ENCODE data around the gene IFT80. TPM values are rescaled to one million over a fixed set of nuclear protein-coding genes. Genes with fewer than 3 reads are reported as not detected.

The IFT80 gene
- total RNA-seq = 8.3 TPM
- long read RNA-seq, full-length matches to known transcripts = 3 of 3 reads
- long read RNA-seq, partial matches to known transcripts = 0 of 3 reads
- long read RNA-seq, other reads (novel, unspliced or antisense) = 0 of 3 reads

- ATAC-seq (ENCODE audit: poor library complexity) (peak; percentile 99), DNase-seq (peak; percentile 97)
- intact Hi-C loops (cut with DNase I) = no loop called here
These were observed at the start of gene IFT80, which contains the start of gene SMC4 for GRCh38 chr3:160399125-160400029. IFT80 (minus strand) TSS chr3:160399225; CDS start chr3:160384600, 14,625 bp downstream. SMC4 (plus strand) TSS chr3:160399650; CDS start chr3:160400827, 1,177 bp downstream.

GRCh38 chr3:160447544-160447943 lies 48.5 kb upstream of the IFT80 start:
- DNase-seq (no peak), ATAC-seq (ENCODE audit: poor library complexity) (no peak)
- intact Hi-C loops (cut with DNase I) = no loop called here

GRCh38 chr3:160446522-160447056 lies 47.6 kb upstream of the IFT80 start:
- DNase-seq = no peak
- ATAC-seq (ENCODE audit: poor library complexity) = no peak
- intact Hi-C loops (cut with DNase I) = no loop called here

DNA sequence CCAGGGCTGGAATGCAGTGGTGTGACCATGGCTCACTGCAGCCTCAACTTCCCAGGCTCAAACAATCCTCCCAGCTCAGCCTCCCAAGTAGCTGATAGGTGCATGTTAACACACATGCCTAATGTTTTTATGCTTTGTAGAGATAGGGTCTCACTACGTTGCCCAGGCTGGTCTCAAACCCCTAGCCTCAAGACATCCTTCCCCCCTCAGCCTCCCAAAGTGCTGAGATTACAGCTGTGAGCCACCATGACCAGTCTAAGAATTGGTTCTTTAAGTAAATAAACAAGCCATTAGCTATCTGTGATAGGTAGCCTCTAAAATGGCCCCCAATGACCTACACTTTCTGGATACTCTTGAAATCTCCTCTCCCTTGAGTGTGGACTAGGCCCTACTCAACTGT lies 46.8 kb upstream of the IFT80 start:
- DNase-seq = no peak
- no peak for ATAC-seq (ENCODE audit: poor library complexity)
- intact Hi-C loops (cut with DNase I) = no loop called here

- DNase-seq = no peak
- intact Hi-C loops (cut with DNase I) = no loop called here
- no peak for ATAC-seq (ENCODE audit: poor library complexity)
These were observed 45.4 kb upstream of the IFT80 start for GRCh38 chr3:160444411-160444810.

GRCh38 chr3:160440687-160441086 lies 41.7 kb upstream of the IFT80 start:
- DNase-seq (no peak), ATAC-seq (ENCODE audit: poor library complexity) (no peak)
- intact Hi-C loops (cut with DNase I) = no loop called here

DNA sequence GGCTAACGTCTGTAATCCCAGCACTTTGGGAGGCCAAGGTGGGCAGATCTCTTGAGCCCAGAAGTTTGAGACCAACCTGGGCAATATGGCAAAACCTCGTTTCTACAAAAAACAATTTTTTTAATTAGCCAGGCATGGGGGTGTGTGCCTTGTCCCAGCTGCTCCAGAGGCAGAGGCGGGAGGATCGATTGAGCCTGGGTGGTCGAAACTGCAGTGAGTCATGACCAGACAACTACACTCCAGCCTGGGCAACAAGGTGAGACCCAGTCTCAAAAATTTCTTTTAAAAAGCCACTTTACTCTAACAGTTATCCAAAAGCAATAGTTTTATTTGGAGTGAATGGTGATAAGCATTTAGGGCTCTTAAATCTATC lies 38.0 kb upstream of the IFT80 start:
- intact Hi-C loops (cut with DNase I) = no loop called here
- ATAC-seq (ENCODE audit: poor library complexity) (no peak), DNase-seq (no peak)

- intact Hi-C loops (cut with DNase I) = no loop called here
- DNase-seq = no peak
- no peak for ATAC-seq (ENCODE audit: poor library complexity)
These were observed 36.7 kb upstream of the IFT80 start for GRCh38 chr3:160435747-160436146.

GRCh38 chr3:160435095-160435494 lies 36.1 kb upstream of the IFT80 start:
- DNase-seq (no peak), ATAC-seq (ENCODE audit: poor library complexity) (no peak)
- intact Hi-C loops (cut with DNase I) = no loop called here

DNA sequence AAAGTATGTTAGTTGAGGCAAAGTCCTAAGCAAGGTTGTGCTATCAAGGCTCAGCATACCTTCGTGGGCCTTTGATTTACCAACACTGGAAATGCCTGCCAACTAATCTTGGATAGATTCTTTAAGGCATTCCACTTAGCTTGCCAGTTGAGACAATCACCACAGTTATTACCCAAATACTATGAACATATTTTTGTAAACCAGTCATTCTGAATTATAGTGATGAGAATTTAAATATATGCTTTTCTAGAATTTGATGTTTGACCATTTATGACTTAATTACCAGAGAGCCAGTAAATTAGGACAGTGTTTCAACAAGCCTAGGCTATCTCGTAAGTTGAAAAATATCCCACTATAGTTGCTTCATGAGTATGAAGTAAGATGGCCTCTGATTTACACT lies 35.0 kb upstream of the IFT80 start:
- ATAC-seq (ENCODE audit: poor library complexity) (no peak), DNase-seq (no peak)
- intact Hi-C loops (cut with DNase I) = no loop called here

DNA sequence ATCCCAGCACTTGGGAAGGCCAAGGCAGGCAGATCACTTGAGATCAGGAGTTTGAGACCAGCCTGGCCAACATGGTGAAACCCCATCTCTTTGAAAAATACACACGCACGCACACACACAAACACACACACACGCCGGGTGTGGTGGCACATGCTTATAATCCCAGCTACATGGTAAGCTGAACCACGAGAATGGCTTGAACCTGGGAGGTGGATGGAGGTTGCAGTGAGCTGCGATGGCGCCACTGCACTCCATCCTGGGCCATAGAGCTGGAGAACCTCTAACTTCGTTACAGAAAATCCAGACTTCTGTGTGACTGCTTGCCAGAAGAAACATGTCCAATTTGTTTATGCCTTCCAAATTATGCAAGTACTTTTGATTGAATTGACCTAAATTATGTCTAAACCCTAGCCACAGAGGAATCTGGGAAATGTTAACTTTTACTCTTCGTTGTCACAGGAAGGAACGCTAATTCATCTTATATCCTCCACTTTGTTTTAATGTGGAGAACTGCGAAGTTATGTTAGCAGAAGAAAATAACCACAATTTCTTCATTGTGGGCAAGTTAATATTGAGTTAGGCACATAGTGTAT lies 28.9 kb upstream of the IFT80 start:
- no peak for ATAC-seq (ENCODE audit: poor library complexity)
- intact Hi-C loops (cut with DNase I) = no loop called here
- no peak for DNase-seq

DNA sequence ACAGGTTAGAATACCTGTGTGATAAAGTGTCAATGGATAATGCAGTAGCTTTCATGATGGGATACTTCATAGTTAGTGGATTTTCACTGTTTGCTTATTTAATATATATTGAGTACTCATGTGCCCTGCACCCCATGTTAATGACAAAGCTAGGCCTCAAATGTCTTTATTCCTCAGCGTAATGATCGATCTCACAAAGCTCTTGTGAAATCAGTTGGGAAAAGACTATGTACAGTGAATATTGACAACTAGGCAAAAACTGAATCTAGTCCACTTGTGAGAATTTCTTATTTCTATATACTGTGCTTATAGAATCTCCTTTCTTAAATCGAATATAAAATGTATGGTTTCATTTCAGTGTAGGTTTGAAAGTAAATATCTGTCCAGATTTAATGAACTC lies 18.3 kb upstream of the IFT80 start:
- intact Hi-C loops (cut with DNase I) = no loop called here
- no peak for ATAC-seq (ENCODE audit: poor library complexity)
- DNase-seq = no peak

DNA sequence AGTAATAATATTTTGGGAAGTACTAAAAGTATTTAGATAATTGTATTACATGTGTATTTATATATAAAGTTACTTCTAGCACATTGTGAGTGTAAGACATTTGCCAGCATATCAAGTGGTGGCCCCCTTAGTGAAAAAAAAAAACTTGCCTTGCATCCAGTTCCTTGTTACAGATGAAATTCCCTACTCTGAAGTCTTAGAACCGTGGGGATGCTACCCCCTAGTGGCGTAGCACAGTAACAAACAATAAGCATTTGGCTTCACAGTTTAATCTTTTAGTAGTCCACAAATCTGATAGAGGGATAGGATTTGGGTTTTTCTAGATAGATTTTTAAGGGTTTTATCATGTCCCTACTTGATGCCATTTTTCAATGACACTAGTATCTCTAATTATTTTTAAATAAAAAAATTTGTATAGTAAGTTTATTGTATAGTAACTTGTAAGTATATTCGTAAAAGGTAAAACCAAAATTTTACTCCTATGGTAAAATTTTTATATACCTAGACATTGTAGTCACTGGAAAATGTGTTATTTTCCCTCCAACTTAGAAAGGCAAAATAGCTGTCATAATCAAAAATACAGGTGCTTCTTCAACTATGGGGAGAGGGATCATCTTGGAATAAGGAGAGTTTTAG lies 14.7 kb upstream of the IFT80 start:
- DNase-seq = no peak
- intact Hi-C loops (cut with DNase I) = loop anchor here (5.0 kb wide), 1 partner anchor 381 kb away; no protein-coding TSS in a partner anchor

GRCh38 chr3:160412477-160412876 lies 13.5 kb upstream of the IFT80 start:
- intact Hi-C loops (cut with DNase I) = loop anchor here (5.0 kb wide), 1 partner anchor 380 kb away; no protein-coding TSS in a partner anchor
- ATAC-seq (ENCODE audit: poor library complexity) (no peak), DNase-seq (no peak)

More for the DNA sequence above, 14.7 kb upstream of the IFT80 start:
- ATAC-seq (ENCODE audit: poor library complexity) = peak; percentile 77

GRCh38 chr3:160409812-160410610 lies 11.0 kb upstream of the IFT80 start:
- ATAC-seq (ENCODE audit: poor library complexity) (no peak), DNase-seq (no peak)
- intact Hi-C loops (cut with DNase I) = loop anchor here (5.0 kb wide), 1 partner anchor 378 kb away; no protein-coding TSS in a partner anchor

- ATAC-seq (ENCODE audit: poor library complexity) (no peak), DNase-seq (no peak)
- intact Hi-C loops (cut with DNase I) = no loop called here
These were observed 4.9 kb upstream of the IFT80 start for GRCh38 chr3:160403796-160404470.

DNA sequence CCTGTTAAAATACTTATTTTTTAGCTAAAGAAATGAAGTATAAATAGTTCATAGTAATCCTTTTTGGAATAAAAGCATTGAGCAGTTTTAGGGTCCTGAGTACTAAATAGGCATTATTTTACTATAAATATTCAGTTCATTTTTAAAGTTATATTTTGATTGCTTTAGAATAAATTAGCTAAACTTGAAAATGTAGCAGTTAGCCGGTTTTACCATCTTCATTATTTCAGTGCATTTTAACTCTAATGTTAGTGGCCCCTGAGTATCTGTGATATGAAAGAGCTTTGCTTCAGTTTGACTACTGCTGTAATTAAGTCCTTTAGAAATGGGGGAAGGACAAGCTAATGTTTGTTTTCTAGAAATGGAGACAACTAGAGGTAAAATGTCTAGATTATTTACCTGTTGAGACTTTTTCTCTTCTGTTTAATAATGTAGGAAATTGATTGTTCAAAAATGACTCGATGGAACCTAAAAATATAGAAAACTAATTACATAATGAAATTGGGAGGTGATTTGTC lies 4.1 kb upstream of the IFT80 start:
- intact Hi-C loops (cut with DNase I) = no loop called here
- DNase-seq = no peak
- no peak for ATAC-seq (ENCODE audit: poor library complexity)

Measured in Right ventricle myocardium superior (tissue), 1 donor.